ENCODE measurements around the gene COL18A1. TPM values are rescaled to one million over a fixed set of nuclear protein-coding genes. Genes with fewer than 3 reads are reported as not detected.
"Not testable (repeated sequence)": the region's sequence is repeated elsewhere in the genome, so short reads cannot be mapped to it uniquely, and the experiment has no call there.

The COL18A1 gene
- total RNA-seq, 1 donor from 2014 or later: 9.5 TPM

GRCh38 chr21:45361033-45361997, 43.6 kb upstream of the COL18A1 start:
- Mint-ChIP-seq H3K9me3 (ENCODE audit: unreplicated experiment) (peaks cover 3% of the 10 kb centered on the region), H3K27ac (ENCODE audit: unreplicated experiment) (peak overlapping the region; percentile 62), H3K4me3 (ENCODE audit: unreplicated experiment) (peak overlapping the region; percentile 5), H3K36me3 (ENCODE audit: unreplicated experiment) (no peaks in the 10 kb centered on the region), H3K27me3 (ENCODE audit: unreplicated experiment) (peaks cover 4% of the 10 kb centered on the region), H3K4me1 (ENCODE audit: low read depth, unreplicated experiment) (peaks cover 20% of the 10 kb centered on the region)
- DNase-seq: peak; percentile 56
- no peak for TF ChIP-seq CTCF (IDR thresholded peaks at IDR 0.05; ENCODE audit: partially characterized antibody, unreplicated experiment)

GRCh38 chr21:45362077-45362747, 42.8 kb upstream of the COL18A1 start:
- Mint-ChIP-seq H3K4me1 (ENCODE audit: low read depth, unreplicated experiment) (peaks cover 21% of the 10 kb centered on the region), H3K4me3 (ENCODE audit: unreplicated experiment) (no peak overlapping the region)

GRCh38 chr21:45362748-45363145, 42.2 kb upstream of the COL18A1 start:
- Mint-ChIP-seq H3K4me1 (ENCODE audit: low read depth, unreplicated experiment) (peaks cover 25% of the 10 kb centered on the region), H3K9me3 (ENCODE audit: unreplicated experiment) (peaks cover 3% of the 10 kb centered on the region), H3K27ac (ENCODE audit: unreplicated experiment) (no peak overlapping the region), H3K36me3 (ENCODE audit: unreplicated experiment) (no peaks in the 10 kb centered on the region), H3K27me3 (ENCODE audit: unreplicated experiment) (peaks cover 4% of the 10 kb centered on the region), H3K4me3 (ENCODE audit: unreplicated experiment) (no peak overlapping the region)
- no peak for DNase-seq
- no peak for TF ChIP-seq CTCF (IDR thresholded peaks at IDR 0.05; ENCODE audit: partially characterized antibody, unreplicated experiment)

More at GRCh38 chr21:45362077-45362747, 42.8 kb upstream of the COL18A1 start:
- no peak for TF ChIP-seq CTCF (IDR thresholded peaks at IDR 0.05; ENCODE audit: partially characterized antibody, unreplicated experiment)
- no peak for DNase-seq
- peaks cover 3% of the 10 kb centered on the region for H3K9me3 Mint-ChIP-seq (ENCODE audit: unreplicated experiment)
- no peaks in the 10 kb centered on the region for H3K36me3 Mint-ChIP-seq (ENCODE audit: unreplicated experiment)
- H3K27me3 Mint-ChIP-seq (ENCODE audit: unreplicated experiment): peaks cover 4% of the 10 kb centered on the region
- H3K27ac Mint-ChIP-seq (ENCODE audit: unreplicated experiment): no peak overlapping the region

- H3K36me3 Mint-ChIP-seq (ENCODE audit: unreplicated experiment); H3K9me3 Mint-ChIP-seq (ENCODE audit: unreplicated experiment); H3K4me3 Mint-ChIP-seq (ENCODE audit: unreplicated experiment); H3K27ac Mint-ChIP-seq (ENCODE audit: unreplicated experiment); DNase-seq; H3K27me3 Mint-ChIP-seq (ENCODE audit: unreplicated experiment): not testable (repeated sequence)
- H3K4me1 Mint-ChIP-seq (ENCODE audit: low read depth, unreplicated experiment): peaks cover 24% of the 10 kb centered on the region
Measured at GRCh38 chr21:45363272-45363671, 41.7 kb upstream of the COL18A1 start.

- Mint-ChIP-seq H3K27ac (ENCODE audit: unreplicated experiment) (no peak overlapping the region), H3K4me1 (ENCODE audit: low read depth, unreplicated experiment) (peaks cover 20% of the 10 kb centered on the region), H3K36me3 (ENCODE audit: unreplicated experiment) (no peaks in the 10 kb centered on the region), H3K4me3 (ENCODE audit: unreplicated experiment) (no peak overlapping the region), H3K9me3 (ENCODE audit: unreplicated experiment) (peaks cover 3% of the 10 kb centered on the region), H3K27me3 (ENCODE audit: unreplicated experiment) (peaks cover 4% of the 10 kb centered on the region)
- DNase-seq: no peak
- no peak for TF ChIP-seq CTCF (IDR thresholded peaks at IDR 0.05; ENCODE audit: partially characterized antibody, unreplicated experiment)
Measured at GRCh38 chr21:45363921-45364467, 41.0 kb upstream of the COL18A1 start.
